ENCODE results near the gene AGPAT1. TPM values are rescaled to one million over a fixed set of nuclear protein-coding genes. Genes with fewer than 3 reads are reported as not detected.

Gene AGPAT1
- total RNA-seq, 4 donors from 2014 or later = 17.6 to 34.0 (median 19.1) TPM

DNA sequence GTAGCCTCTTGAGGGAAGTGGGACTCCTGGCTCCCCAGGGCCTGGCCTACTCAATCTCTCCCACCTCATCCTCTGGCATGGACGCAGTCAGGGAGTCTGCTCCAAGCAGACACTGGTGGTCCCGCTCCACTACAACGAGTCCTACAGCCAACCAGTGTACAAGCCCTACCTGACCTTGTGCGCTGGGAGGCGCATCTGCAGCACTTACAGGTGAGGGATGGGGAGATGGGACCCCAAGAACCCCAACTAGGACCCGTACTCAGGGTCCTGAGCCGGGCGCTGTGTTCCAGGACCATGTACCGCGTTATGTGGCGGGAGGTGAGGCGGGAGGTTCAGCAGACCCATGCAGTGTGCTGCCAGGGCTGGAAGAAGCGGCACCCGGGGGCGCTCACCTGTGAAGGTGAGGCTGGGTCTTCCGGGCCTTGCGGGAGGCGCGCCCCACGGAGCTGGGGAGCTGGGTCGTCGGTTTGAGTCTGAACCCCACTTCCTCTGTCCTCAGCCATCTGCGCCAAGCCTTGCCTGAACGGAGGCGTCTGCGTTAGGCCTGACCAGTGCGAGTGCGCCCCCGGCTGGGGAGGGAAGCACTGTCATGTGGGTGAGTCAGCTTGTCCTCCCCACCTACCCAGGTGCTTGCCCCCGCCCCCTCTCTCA, 9.3 kb downstream of the AGPAT1 start:
- Histone ChIP-seq H3K27me3 (no peaks in the 10 kb centered on the region), H3K4me1 (peaks cover 0 to 6% (median 0%) of the 10 kb centered on the region in 3 donors), H3K9me3 (no peaks in the 10 kb centered on the region), H3K4me3 (no peak overlapping the region), H3K36me3 (peaks cover 12 to 100% (median 39%) of the 10 kb centered on the region in 3 donors), H3K27ac (peak overlapping the region in 3 of 4 donors; percentile 2 to 28 (median 18))
- no peak for DNase-seq
- intact Hi-C loops (cut with DNase I) = no loop called here
- 83 to 84% methylated on average over 8 to 19 of the region's 30 CpGs for WGBS, 2 donors
- no peak for TF ChIP-seq POLR2A (IDR thresholded peaks at IDR 0.05)
- TF ChIP-seq, protein P1, sequence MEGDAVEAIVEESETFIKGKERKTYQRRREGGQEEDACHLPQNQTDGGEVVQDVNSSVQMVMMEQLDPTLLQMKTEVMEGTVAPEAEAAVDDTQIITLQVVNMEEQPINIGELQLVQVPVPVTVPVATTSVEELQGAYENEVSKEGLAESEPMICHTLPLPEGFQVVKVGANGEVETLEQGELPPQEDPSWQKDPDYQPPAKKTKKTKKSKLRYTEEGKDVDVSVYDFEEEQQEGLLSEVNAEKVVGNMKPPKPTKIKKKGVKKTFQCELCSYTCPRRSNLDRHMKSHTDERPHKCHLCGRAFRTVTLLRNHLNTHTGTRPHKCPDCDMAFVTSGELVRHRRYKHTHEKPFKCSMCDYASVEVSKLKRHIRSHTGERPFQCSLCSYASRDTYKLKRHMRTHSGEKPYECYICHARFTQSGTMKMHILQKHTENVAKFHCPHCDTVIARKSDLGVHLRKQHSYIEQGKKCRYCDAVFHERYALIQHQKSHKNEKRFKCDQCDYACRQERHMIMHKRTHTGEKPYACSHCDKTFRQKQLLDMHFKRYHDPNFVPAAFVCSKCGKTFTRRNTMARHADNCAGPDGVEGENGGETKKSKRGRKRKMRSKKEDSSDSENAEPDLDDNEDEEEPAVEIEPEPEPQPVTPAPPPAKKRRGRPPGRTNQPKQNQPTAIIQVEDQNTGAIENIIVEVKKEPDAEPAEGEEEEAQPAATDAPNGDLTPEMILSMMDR (IDR thresholded peaks at IDR 0.05) = no peak

DNA sequence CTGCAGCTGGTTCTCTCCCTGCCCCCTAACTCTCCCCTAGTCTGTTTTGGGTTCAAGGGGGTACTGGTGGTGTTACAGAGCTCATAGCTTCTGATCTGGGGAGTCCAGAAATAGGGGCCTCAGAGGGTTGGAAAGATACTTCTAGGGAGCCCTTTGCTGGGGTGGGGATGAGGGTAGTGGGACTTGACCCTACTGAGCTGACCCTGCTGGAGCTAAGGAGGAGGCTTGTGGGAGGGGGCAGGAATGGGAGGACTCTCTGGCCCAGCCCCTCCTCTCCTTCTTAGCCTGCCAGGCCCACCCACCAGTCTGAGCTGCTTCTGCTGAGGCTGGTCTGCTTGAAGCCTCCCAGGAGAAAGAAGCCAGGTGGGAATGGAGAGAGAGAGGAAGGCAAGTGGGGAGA, 11.6 kb downstream of the AGPAT1 start, which contains the start of gene EGFL8:
Gene EGFL8, plus strand, starts transcription at position 301 of the 400 bp plus-strand sequence. CDS start 1,571 bp downstream, outside the sequence.
- Histone ChIP-seq H3K9me3 (no peaks in the 10 kb centered on the region), H3K27ac (peak within 1 kb of the TSS; percentile 1 to 53 (median 48)), H3K27me3 (no peaks in the 10 kb centered on the region), H3K36me3 (peaks cover 11 to 99% (median 26%) of the 10 kb centered on the region in 3 donors), H3K4me3 (no peak within 1 kb of the TSS), H3K4me1 (peaks cover 0 to 6% (median 0%) of the 10 kb centered on the region in 3 donors)
- TF ChIP-seq, protein P1 (IDR thresholded peaks at IDR 0.05) = no peak
- TF ChIP-seq POLR2A (IDR thresholded peaks at IDR 0.05) = no peak
- intact Hi-C loops (cut with DNase I) = no loop called here
- DNase-seq = no peak

DNA sequence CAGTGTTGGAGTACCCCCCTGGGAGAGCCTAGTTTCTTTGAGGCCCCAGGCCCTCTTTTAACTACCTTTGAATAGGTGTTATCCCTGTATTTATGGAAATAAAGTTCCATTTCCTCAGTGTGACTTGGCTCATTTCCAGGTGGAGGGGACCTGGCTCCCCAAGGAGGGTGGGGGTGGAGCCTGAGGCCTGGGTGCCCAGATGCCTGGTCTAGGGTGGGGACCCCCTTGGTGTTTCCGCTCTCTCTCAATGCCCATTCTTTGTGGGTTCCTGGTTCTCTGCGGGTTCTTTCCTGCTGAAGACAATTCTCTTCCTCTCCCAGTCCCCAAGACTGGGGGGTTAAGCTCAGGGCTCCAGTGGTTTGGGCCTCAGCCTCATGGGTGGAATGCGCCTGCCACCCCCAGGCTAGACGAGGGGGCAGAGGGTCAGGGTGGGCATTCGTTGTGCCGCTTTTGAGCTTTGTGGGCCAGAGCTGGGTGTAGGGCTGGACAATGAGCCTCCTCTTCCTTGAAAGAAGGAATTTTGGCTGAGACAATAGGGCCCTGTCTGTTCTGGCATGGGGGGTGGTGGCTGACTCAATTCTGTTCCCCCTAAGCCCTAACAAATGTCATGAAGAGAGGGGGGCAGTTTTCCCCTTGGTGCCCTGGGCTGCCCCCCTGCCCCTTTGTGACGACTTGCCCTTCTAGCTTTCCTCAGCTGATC, 12.2 kb downstream of the AGPAT1 start:
- Histone ChIP-seq H3K9me3 (no peaks in the 10 kb centered on the region), H3K4me1 (peaks cover 0 to 6% (median 0%) of the 10 kb centered on the region in 3 donors), H3K27ac (peak overlapping the region; percentile 1 to 53 (median 48)), H3K27me3 (no peaks in the 10 kb centered on the region), H3K36me3 (peaks cover 10 to 98% (median 26%) of the 10 kb centered on the region in 3 donors), H3K4me3 (no peak overlapping the region)
- no peak for DNase-seq
- intact Hi-C loops (cut with DNase I) = no loop called here
- 78 to 86% methylated on average over 2 to 4 of the region's 7 CpGs for WGBS, 2 donors
- TF ChIP-seq POLR2A (IDR thresholded peaks at IDR 0.05) = no peak

DNA sequence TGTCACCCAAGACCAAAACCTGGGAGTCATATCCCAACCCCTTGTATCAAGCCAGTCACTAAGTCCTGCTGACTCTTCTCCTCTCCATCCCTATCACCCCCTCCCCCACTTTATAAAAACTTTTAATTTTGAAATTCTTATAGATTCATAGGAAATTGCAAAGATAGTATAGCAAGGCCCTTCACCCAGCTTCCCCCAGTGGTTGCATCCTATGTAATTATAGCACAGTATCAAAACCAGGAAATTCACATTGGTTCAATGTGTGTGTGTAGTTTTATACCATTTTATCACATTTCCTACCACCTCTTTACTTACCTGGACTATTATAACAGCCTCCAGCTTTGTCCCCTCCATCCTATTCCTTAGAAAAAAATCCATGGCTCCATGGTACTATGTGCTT, 17.8 kb downstream of the AGPAT1 start:
- H3K4me3 ChIP-seq = no peak overlapping the region
- peaks cover 10 to 29% (median 15%) of the 10 kb centered on the region in 3 donors for H3K4me1 ChIP-seq
- TF ChIP-seq, protein P1 (IDR thresholded peaks at IDR 0.05) = no peak
- no peak for TF ChIP-seq POLR2A (IDR thresholded peaks at IDR 0.05)
- H3K36me3 ChIP-seq = peaks cover 24 to 74% (median 30%) of the 10 kb centered on the region in 3 donors
- intact Hi-C loops (cut with DNase I) = no loop called here
- no peaks in the 10 kb centered on the region for H3K27me3 ChIP-seq
- no peak overlapping the region for H3K27ac ChIP-seq
- no peak for DNase-seq
- H3K9me3 ChIP-seq = no peaks in the 10 kb centered on the region

DNA sequence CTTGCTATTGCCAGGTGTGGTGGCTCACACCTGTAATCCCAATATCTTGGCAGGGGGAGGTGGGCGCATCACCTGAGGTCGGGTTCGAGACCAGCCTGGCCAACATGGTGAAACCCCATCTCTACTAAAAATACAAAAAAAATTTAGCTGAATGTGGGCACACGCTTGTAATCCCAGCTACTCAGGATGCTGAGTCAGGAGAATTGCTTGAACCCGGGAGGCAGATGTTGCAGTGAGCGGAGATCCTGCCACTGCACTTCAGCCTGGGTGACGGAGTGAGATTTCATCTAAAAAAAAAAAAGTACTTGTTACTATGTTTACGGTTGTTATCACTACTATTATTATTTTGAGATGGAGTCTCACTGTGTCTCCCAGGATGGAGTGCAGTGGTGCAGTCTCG, 19.0 kb downstream of the AGPAT1 start:
- Histone ChIP-seq H3K4me1 (peaks cover 19 to 40% (median 26%) of the 10 kb centered on the region in 3 donors), H3K9me3 (no peaks in the 10 kb centered on the region), H3K36me3 (peaks cover 16 to 62% (median 22%) of the 10 kb centered on the region in 3 donors), H3K4me3 (no peak overlapping the region), H3K27ac (no peak overlapping the region), H3K27me3 (no peaks in the 10 kb centered on the region)
- TF ChIP-seq POLR2A (IDR thresholded peaks at IDR 0.05) = no peak
- 85 to 91% methylated on average over 9 of the region's 9 CpGs for WGBS, 2 donors
- intact Hi-C loops (cut with DNase I) = no loop called here
- no peak for DNase-seq

Data from esophagus squamous epithelium (tissue), 5 donors.